Measurements from ENCODE around the gene TCF23. TPM values are rescaled to one million over a fixed set of nuclear protein-coding genes. Genes with fewer than 3 reads are reported as not detected.

The TCF23 gene
- total and polyA plus RNA-seq, 2 experiments from 2014 or later: 0.03 to 0.07 TPM

DNA sequence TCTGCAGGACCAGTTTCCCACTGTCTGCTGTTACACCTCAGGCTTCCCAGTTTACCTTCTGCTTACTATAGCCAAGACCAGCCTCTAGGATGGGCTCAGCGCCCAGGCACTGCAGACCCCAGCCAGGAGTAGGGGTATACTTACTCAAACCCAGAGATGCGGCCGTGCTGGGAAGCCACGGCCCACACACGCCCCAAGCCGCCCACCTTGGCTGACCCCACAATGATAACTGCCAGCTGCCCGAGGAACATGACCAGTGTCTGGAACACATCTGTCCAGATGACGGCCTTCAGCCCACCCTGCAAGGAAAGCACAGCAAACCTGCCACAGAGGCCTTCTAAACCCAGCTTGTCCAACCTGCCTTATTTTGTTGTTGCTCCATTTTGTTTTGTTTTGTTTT is 56.4 kb downstream of the TCF23 start (continued):
- TF ChIP-seq, protein P1, sequence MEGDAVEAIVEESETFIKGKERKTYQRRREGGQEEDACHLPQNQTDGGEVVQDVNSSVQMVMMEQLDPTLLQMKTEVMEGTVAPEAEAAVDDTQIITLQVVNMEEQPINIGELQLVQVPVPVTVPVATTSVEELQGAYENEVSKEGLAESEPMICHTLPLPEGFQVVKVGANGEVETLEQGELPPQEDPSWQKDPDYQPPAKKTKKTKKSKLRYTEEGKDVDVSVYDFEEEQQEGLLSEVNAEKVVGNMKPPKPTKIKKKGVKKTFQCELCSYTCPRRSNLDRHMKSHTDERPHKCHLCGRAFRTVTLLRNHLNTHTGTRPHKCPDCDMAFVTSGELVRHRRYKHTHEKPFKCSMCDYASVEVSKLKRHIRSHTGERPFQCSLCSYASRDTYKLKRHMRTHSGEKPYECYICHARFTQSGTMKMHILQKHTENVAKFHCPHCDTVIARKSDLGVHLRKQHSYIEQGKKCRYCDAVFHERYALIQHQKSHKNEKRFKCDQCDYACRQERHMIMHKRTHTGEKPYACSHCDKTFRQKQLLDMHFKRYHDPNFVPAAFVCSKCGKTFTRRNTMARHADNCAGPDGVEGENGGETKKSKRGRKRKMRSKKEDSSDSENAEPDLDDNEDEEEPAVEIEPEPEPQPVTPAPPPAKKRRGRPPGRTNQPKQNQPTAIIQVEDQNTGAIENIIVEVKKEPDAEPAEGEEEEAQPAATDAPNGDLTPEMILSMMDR (conservative IDR thresholded peaks at IDR 0.05; ENCODE audit: low read depth in 2 of 2): no peak
- TF ChIP-seq EZH2 (IDR thresholded peaks at IDR 0.05; ENCODE audit: low read depth, unreplicated experiment) (no peak), POLR2AphosphoS5 (IDR thresholded peaks at IDR 0.05; ENCODE audit: low read depth) (no peak), ZNF331 (CRISPR knock-in tag; IDR thresholded peaks at IDR 0.05; ENCODE audit: low read depth) (no peak), EZH2phosphoT487 (IDR thresholded peaks at IDR 0.05; ENCODE audit: unreplicated experiment) (no peak), ZNF114 (CRISPR knock-in tag; IDR thresholded peaks at IDR 0.05) (no peak), CREB1 (CRISPR knock-in tag; IDR thresholded peaks at IDR 0.05; ENCODE audit: low read depth) (no peak), NANOG (IDR thresholded peaks at IDR 0.05; ENCODE audit: borderline replicate concordance) (no peak), JUNB (IDR thresholded peaks at IDR 0.05; ENCODE audit: unreplicated experiment) (no peak)
- TF ChIP-seq, protein P2, sequence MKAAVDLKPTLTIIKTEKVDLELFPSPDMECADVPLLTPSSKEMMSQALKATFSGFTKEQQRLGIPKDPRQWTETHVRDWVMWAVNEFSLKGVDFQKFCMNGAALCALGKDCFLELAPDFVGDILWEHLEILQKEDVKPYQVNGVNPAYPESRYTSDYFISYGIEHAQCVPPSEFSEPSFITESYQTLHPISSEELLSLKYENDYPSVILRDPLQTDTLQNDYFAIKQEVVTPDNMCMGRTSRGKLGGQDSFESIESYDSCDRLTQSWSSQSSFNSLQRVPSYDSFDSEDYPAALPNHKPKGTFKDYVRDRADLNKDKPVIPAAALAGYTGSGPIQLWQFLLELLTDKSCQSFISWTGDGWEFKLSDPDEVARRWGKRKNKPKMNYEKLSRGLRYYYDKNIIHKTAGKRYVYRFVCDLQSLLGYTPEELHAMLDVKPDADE (IDR thresholded peaks at IDR 0.05): no peak
- TF ChIP-seq, protein P3, sequence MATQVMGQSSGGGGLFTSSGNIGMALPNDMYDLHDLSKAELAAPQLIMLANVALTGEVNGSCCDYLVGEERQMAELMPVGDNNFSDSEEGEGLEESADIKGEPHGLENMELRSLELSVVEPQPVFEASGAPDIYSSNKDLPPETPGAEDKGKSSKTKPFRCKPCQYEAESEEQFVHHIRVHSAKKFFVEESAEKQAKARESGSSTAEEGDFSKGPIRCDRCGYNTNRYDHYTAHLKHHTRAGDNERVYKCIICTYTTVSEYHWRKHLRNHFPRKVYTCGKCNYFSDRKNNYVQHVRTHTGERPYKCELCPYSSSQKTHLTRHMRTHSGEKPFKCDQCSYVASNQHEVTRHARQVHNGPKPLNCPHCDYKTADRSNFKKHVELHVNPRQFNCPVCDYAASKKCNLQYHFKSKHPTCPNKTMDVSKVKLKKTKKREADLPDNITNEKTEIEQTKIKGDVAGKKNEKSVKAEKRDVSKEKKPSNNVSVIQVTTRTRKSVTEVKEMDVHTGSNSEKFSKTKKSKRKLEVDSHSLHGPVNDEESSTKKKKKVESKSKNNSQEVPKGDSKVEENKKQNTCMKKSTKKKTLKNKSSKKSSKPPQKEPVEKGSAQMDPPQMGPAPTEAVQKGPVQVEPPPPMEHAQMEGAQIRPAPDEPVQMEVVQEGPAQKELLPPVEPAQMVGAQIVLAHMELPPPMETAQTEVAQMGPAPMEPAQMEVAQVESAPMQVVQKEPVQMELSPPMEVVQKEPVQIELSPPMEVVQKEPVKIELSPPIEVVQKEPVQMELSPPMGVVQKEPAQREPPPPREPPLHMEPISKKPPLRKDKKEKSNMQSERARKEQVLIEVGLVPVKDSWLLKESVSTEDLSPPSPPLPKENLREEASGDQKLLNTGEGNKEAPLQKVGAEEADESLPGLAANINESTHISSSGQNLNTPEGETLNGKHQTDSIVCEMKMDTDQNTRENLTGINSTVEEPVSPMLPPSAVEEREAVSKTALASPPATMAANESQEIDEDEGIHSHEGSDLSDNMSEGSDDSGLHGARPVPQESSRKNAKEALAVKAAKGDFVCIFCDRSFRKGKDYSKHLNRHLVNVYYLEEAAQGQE (IDR thresholded peaks at IDR 0.05; ENCODE audit: unreplicated experiment): no peak

DNA sequence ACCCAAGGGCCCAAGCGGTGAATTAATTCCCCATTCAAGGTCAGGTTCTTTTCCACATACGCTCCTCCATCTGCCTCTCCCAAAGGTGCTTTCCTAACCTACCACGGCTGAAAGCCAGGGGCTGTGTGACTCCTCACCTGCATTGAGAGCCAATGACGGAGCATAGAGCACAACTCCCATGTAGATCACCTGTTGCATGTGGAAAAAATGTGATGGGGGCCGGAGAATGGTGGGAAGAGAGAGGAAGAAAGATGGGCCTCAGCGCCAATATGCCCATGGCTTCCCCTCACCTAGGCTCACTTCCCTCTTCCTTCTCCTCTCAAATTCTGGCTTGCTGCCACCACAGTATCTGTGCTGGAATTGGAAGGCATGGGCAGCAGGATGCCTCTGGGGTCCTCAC is 57.5 kb downstream of the TCF23 start:
- Histone ChIP-seq H2AFZ (no peak overlapping the region), H3K79me2 (replicated peaks; ENCODE audit: insufficient read depth) (peaks cover 34% of the 10 kb centered on the region), H3K27ac (ENCODE audit: low read depth) (no peak overlapping the region), H3K27me3 (ENCODE audit: insufficient read depth) (no peaks in the 10 kb centered on the region), H3K4me3 (no peak overlapping the region), H3K9me2 (ENCODE audit: insufficient read depth) (no peaks in the 10 kb centered on the region), H3K36me3 (ENCODE audit: insufficient read depth) (peaks cover 50% of the 10 kb centered on the region), H3F3A (replicated peaks; ENCODE audit: low read depth) (peaks cover 2% of the 10 kb centered on the region; the same call in 1 of the 2 replicates), H4K20me1 (replicated peaks; ENCODE audit: insufficient read depth) (peaks cover 16% of the 10 kb centered on the region), H3K4me2 (no peak overlapping the region), H3K4me1 (ENCODE audit: insufficient read depth) (no peaks in the 10 kb centered on the region; the same call in 1 of the 2 replicates)
- Mint-ChIP-seq H3K4me3 (no peak overlapping the region), H3K4me1 (peaks cover 18% of the 10 kb centered on the region), H3K27me3 (ENCODE audit: insufficient read depth, low read depth, poor library complexity) (peaks cover 5% of the 10 kb centered on the region), H3K9me3 (no peaks in the 10 kb centered on the region), H3K36me3 (ENCODE audit: low read depth) (peaks cover 86% of the 10 kb centered on the region), H3K27ac (no peak overlapping the region)
- DNase-seq (ENCODE audit: low spot score) (no peak), ATAC-seq (no peak)
- TF ChIP-seq NANOG (IDR thresholded peaks at IDR 0.05; ENCODE audit: borderline replicate concordance): no peak
- TF ChIP-seq STAT1 (IDR thresholded peaks at IDR 0.05; ENCODE audit: unreplicated experiment): no peak
- no peak for TF ChIP-seq EZH2 (IDR thresholded peaks at IDR 0.05; ENCODE audit: low read depth, unreplicated experiment)
- TF ChIP-seq, protein P4, sequence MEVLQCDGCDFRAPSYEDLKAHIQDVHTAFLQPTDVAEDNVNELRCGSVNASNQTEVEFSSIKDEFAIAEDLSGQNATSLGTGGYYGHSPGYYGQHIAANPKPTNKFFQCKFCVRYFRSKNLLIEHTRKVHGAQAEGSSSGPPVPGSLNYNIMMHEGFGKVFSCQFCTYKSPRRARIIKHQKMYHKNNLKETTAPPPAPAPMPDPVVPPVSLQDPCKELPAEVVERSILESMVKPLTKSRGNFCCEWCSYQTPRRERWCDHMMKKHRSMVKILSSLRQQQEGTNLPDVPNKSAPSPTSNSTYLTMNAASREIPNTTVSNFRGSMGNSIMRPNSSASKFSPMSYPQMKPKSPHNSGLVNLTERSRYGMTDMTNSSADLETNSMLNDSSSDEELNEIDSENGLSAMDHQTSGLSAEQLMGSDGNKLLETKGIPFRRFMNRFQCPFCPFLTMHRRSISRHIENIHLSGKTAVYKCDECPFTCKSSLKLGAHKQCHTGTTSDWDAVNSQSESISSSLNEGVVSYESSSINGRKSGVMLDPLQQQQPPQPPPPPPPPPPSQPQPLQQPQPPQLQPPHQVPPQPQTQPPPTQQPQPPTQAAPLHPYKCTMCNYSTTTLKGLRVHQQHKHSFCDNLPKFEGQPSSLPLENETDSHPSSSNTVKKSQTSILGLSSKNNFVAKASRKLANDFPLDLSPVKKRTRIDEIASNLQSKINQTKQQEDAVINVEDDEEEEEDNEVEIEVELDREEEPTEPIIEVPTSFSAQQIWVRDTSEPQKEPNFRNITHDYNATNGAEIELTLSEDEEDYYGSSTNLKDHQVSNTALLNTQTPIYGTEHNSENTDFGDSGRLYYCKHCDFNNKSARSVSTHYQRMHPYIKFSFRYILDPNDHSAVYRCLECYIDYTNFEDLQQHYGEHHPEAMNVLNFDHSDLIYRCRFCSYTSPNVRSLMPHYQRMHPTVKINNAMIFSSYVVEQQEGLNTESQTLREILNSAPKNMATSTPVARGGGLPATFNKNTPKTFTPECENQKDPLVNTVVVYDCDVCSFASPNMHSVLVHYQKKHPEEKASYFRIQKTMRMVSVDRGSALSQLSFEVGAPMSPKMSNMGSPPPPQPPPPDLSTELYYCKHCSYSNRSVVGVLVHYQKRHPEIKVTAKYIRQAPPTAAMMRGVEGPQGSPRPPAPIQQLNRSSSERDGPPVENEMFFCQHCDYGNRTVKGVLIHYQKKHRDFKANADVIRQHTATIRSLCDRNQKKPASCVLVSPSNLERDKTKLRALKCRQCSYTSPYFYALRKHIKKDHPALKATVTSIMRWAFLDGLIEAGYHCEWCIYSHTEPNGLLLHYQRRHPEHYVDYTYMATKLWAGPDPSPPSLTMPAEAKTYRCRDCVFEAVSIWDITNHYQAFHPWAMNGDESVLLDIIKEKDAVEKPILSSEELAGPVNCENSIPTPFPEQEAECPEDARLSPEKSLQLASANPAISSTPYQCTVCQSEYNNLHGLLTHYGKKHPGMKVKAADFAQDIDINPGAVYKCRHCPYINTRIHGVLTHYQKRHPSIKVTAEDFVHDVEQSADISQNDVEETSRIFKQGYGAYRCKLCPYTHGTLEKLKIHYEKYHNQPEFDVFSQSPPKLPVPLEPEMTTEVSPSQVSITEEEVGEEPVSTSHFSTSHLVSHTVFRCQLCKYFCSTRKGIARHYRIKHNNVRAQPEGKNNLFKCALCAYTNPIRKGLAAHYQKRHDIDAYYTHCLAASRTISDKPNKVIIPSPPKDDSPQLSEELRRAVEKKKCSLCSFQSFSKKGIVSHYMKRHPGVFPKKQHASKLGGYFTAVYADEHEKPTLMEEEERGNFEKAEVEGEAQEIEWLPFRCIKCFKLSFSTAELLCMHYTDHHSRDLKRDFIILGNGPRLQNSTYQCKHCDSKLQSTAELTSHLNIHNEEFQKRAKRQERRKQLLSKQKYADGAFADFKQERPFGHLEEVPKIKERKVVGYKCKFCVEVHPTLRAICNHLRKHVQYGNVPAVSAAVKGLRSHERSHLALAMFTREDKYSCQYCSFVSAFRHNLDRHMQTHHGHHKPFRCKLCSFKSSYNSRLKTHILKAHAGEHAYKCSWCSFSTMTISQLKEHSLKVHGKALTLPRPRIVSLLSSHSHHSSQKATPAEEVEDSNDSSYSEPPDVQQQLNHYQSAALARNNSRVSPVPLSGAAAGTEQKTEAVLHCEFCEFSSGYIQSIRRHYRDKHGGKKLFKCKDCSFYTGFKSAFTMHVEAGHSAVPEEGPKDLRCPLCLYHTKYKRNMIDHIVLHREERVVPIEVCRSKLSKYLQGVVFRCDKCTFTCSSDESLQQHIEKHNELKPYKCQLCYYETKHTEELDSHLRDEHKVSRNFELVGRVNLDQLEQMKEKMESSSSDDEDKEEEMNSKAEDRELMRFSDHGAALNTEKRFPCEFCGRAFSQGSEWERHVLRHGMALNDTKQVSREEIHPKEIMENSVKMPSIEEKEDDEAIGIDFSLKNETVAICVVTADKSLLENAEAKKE (CRISPR knock-in tag; IDR thresholded peaks at IDR 0.05): no peak
- no peak for TF ChIP-seq JUNB (IDR thresholded peaks at IDR 0.05; ENCODE audit: unreplicated experiment)
- TF ChIP-seq ZNF114 (CRISPR knock-in tag; IDR thresholded peaks at IDR 0.05): no peak
